T-helper 17 cell (primary cell): ENCODE measurements around the gene CALN1. TPM values are rescaled to one million over a fixed set of nuclear protein-coding genes. Genes with fewer than 3 reads are reported as not detected.
"Not testable (repeated sequence)": the region's sequence is repeated elsewhere in the genome, so short reads cannot be mapped to it uniquely, and the experiment has no call there.

ENCODE experiments used
- ATAC-seq: fragments of 150-1000 bp; cut with Tn5 transposase; 2 replicates; pipeline ENCODE4 v1.10.0; 2021; ENCODE audit warnings: mild to moderate bottlenecking, moderate library complexity
- DNase-seq, 3 donors: peaks; one replicate each; pipeline versions ENCODE4 v3.0.0 to v3.0.0-alpha.2; 2020 to 2021
- H3K9me3 ChIP-seq: one replicate; pipeline ENCODE4 v1.7.0; 2013; ENCODE audit warnings: low read length, mild to moderate bottlenecking; ENCODE audit not compliant: control insufficient read depth, poor library complexity, severe bottlenecking
- H3K27ac Mint-ChIP-seq: one replicate; pipeline ENCODE4 v1.8.0; 2022; ENCODE audit warnings: mild to moderate bottlenecking, moderate library complexity, mixed read lengths
- H3K27me3 Mint-ChIP-seq: one replicate; pipeline ENCODE4 v1.8.0; 2022; ENCODE audit warnings: mixed read lengths
- H3K36me3 Mint-ChIP-seq: one replicate; pipeline ENCODE4 v1.8.0; 2022; ENCODE audit warnings: low read depth, mixed read lengths
- H3K4me1 Mint-ChIP-seq: one replicate; pipeline ENCODE4 v1.8.0; 2022; ENCODE audit warnings: mild to moderate bottlenecking, mixed read lengths
- H3K4me3 Mint-ChIP-seq: one replicate; pipeline ENCODE4 v1.8.0; 2022; ENCODE audit warnings: mild to moderate bottlenecking, moderate library complexity, mixed read lengths
- total RNA-seq, 4 donors: library from RNA in 2 of 4; stranded (reverse) in 2 of 4; gene quantifications; one replicate each; pipeline ENCODE4 v1.2.3 and lab custom pipeline; 2022 to 2026

CALN1 gene
- total RNA-seq, 2 donors from 2014 or later, result not detected

DNA sequence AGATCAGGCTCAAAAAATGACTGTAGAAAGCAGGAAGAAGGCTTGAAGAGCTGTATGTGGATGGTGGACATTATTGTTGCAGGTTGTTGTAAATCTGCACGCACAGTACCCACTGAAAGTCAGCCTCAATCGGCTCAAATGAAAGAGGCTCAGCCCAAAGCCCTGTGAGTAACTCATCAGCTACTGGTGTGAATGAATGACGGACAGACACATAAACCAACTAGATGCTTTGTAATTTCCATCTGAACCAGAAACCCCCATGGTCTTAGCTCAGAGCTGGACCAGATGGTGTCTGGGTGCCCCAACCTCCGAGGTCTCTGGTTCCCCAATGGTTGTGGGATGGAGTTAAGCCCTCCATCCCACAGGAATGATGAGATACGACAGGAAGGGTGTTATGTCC, 7.4 kb downstream of the CALN1 start:
- DNase-seq, result no peak
- H3K9me3 ChIP-seq, result no peaks in the 10 kb centered on the region
- Mint-ChIP-seq H3K36me3 (no peaks in the 10 kb centered on the region), H3K4me3 (no peak overlapping the region), H3K27me3 (no peaks in the 10 kb centered on the region), H3K27ac (no peak overlapping the region), H3K4me1 (no peaks in the 10 kb centered on the region)
- ATAC-seq, result no peak

GRCh38 chr7:72403458-72404076, 8.6 kb downstream of the CALN1 start:
- no peaks in the 10 kb centered on the region for H3K4me1 Mint-ChIP-seq
- ATAC-seq (peak; percentile 18), DNase-seq (no peak)
- H3K27me3 Mint-ChIP-seq, result no peaks in the 10 kb centered on the region
- H3K4me3 Mint-ChIP-seq, result no peak overlapping the region
- no peaks in the 10 kb centered on the region for H3K9me3 ChIP-seq
- H3K27ac Mint-ChIP-seq, result no peak overlapping the region
- H3K36me3 Mint-ChIP-seq, result no peaks in the 10 kb centered on the region

GRCh38 chr7:72394016-72394415, 18.1 kb downstream of the CALN1 start:
- ATAC-seq (no peak), DNase-seq (no peak)
- H3K4me1 Mint-ChIP-seq, result no peaks in the 10 kb centered on the region
- no peaks in the 10 kb centered on the region for H3K36me3 Mint-ChIP-seq
- H3K4me3 Mint-ChIP-seq, result no peak overlapping the region
- H3K27ac Mint-ChIP-seq, result no peak overlapping the region
- no peaks in the 10 kb centered on the region for H3K27me3 Mint-ChIP-seq
- H3K9me3 ChIP-seq, result no peaks in the 10 kb centered on the region

DNA sequence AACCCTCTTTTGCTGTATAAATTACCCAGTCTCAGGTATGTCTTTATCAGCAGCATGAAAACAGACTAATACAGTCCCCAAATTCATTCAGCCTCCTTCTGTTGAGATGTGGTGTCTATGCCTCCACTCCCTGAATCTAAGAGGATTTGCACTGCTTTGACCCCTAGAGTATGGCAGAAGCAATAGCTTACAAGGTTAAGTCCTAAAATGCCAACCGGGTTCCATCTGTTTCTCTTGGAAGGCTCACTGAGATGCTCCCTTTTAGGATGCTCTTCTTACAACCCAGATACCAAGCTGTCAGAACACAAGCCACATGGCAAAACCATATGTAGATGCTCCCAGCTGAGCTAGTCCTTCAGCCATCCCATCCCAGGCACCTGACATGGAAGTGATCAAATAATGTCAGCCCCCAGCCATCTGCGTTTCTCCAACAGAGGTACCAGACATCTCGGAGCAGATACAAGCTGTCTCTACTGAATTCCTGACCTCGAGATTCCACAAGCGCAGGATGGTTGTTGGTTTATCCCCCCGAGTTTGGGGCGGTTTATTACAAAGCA, 20.2 kb downstream of the CALN1 start:
- no peak for ATAC-seq
- H3K9me3 ChIP-seq, result no peaks in the 10 kb centered on the region
- Mint-ChIP-seq H3K27me3 (no peaks in the 10 kb centered on the region), H3K27ac (no peak overlapping the region), H3K4me3 (no peak overlapping the region), H3K36me3 (no peaks in the 10 kb centered on the region), H3K4me1 (no peaks in the 10 kb centered on the region)
- DNase-seq, result no peak

- DNase-seq (no peak), ATAC-seq (no peak)
- Mint-ChIP-seq H3K4me1 (no peaks in the 10 kb centered on the region), H3K27me3 (no peaks in the 10 kb centered on the region), H3K36me3 (no peaks in the 10 kb centered on the region), H3K4me3 (no peak overlapping the region), H3K27ac (no peak overlapping the region)
- no peaks in the 10 kb centered on the region for H3K9me3 ChIP-seq
Observed at GRCh38 chr7:72386118-72386517, 26.0 kb downstream of the CALN1 start.

DNA sequence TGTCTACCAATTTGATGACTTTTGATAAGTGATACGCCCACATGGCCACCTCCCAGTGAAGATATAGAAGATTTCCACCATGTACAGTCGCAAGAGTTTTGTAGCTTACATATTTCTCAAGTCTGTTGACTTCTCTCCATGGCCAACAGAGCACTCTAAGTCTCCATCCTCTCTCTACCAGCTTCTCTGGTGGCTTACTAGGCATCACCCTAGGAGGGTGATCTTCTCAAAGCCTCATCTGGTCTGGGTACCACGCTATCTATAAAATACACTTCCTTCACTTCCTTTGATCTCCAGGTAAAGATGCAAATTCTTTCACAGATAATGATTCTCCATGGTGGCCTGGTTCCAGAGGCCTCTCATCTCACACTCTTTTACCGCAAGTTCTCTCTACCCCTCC, 49.9 kb downstream of the CALN1 start:
- ATAC-seq (no peak), DNase-seq (no peak)
- Mint-ChIP-seq H3K27me3 (no peaks in the 10 kb centered on the region), H3K27ac (no peak overlapping the region), H3K4me1 (no peaks in the 10 kb centered on the region), H3K4me3 (no peak overlapping the region), H3K36me3 (no peaks in the 10 kb centered on the region)
- H3K9me3 ChIP-seq, result no peaks in the 10 kb centered on the region

DNA sequence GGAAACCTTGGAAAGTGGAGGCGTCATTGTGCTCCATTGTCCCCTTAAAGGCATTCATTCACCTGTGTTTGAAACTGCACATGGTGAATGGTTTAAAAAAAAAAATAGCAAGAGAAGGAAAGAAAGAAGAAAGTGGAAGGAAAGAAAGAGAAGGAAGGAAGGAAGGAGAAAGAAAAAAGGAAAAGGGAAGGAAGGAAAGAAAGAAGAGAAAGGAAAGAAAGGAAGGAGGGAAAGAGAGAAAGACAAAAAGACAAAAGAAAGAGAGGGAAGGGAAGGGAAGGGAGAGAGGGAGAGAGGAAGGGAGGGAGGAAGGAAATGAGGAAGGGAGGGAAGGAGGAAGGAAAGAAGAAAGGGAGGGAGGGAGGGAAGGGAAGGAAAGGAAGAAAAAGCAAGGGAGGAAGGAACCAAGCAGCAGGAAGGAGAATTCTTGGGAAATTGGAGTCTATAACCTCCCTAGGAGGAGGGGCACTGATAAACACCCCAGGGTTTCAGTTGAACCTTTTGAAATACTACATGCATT, 66.9 kb downstream of the CALN1 start:
- Mint-ChIP-seq H3K4me3 (no peak overlapping the region), H3K27ac (no peak overlapping the region), H3K36me3 (peaks cover 3% of the 10 kb centered on the region), H3K27me3 (peaks cover 4% of the 10 kb centered on the region), H3K4me1 (no peaks in the 10 kb centered on the region)
- no peaks in the 10 kb centered on the region for H3K9me3 ChIP-seq
- DNase-seq (no peak), ATAC-seq (no peak)

DNA sequence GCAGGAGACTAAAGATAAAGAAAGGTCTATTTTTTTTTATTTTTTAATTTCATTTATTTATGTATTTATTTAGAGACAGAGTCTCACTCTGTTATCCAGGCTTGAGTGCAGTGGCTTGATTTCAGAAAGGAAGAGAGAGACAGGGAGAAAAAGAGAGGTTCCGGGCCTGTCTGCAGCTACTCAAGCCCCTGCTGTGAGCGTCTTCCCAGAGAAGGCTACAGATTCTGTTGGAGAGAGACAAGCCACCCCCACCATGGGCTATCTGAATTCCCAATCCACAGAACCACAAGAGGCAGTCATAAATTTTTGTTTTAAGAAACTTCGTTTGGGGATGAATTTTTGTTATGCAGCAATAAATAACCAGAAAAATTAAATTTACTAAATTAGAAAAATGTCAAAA, 68.1 kb downstream of the CALN1 start:
- Mint-ChIP-seq H3K27me3 (peaks cover 4% of the 10 kb centered on the region), H3K4me1 (no peaks in the 10 kb centered on the region), H3K27ac (no peak overlapping the region), H3K4me3 (no peak overlapping the region), H3K36me3 (peaks cover 3% of the 10 kb centered on the region)
- DNase-seq (no peak), ATAC-seq (no peak)
- no peaks in the 10 kb centered on the region for H3K9me3 ChIP-seq

DNA sequence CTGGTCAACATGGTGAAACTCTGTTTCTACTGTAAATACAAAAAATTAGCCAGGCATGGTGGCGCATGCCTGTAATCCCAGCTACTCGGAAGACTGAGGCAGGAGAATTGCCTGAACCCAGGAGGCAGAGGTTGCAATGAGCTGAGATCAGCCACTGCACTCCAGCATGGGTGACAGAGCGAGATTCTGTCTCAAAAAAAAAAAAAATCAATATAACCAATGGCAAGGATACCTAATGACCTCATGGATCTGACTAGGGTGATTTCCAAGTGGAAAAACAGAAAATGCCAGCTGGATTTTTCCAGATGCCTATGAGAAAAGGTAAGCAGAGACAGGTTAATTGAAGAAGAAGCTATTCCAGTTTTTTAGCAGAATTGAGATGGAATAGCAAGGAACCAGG, 68.8 kb downstream of the CALN1 start:
- not testable (repeated sequence) for H3K9me3 ChIP-seq, H3K36me3 Mint-ChIP-seq, ATAC-seq, DNase-seq, H3K4me3 Mint-ChIP-seq, H3K27me3 Mint-ChIP-seq, H3K27ac Mint-ChIP-seq, H3K4me1 Mint-ChIP-seq

DNA sequence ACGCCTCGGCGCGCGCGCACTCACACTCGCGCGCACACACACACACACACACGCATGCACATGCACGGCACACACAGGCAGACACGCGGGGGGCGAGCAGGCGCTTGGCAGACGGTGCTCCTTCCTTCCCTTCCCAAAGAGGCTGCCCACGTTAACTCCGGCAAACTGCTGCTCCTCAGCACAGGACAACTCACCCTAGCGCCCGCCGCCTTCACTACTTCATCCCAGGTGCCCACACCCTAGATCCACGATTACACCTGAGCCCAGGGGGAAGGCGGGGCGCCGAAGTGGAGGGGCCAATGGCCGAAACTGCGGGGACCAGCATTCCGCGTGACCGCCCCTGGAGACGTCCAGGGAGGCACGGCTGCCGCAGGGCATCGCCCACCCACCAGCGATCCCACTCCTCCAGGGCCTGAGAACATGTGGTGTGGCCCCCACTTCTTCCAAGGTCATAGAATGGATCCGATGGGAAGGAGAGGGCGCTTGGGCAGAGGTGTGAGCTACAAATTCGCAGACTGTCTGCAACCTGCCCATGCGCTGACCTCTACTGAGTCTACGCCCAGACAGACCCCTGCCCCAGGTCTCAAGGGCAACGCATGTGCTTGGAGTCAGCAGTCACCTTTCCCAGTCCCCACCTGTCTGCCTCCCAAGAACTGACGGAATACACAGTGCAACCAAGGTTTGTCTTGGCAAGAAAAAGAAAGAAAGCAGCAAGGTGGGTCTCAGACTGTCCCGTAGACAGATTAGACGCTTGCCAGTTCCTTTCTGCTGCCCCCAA, 74.6 kb downstream of the CALN1 start:
- Mint-ChIP-seq H3K4me1 (no peaks in the 10 kb centered on the region), H3K36me3 (no peaks in the 10 kb centered on the region), H3K4me3 (no peak overlapping the region), H3K27me3 (peaks cover 9% of the 10 kb centered on the region), H3K27ac (no peak overlapping the region)
- ATAC-seq, result no peak
- H3K9me3 ChIP-seq, result no peaks in the 10 kb centered on the region
- DNase-seq, result no peak

DNA sequence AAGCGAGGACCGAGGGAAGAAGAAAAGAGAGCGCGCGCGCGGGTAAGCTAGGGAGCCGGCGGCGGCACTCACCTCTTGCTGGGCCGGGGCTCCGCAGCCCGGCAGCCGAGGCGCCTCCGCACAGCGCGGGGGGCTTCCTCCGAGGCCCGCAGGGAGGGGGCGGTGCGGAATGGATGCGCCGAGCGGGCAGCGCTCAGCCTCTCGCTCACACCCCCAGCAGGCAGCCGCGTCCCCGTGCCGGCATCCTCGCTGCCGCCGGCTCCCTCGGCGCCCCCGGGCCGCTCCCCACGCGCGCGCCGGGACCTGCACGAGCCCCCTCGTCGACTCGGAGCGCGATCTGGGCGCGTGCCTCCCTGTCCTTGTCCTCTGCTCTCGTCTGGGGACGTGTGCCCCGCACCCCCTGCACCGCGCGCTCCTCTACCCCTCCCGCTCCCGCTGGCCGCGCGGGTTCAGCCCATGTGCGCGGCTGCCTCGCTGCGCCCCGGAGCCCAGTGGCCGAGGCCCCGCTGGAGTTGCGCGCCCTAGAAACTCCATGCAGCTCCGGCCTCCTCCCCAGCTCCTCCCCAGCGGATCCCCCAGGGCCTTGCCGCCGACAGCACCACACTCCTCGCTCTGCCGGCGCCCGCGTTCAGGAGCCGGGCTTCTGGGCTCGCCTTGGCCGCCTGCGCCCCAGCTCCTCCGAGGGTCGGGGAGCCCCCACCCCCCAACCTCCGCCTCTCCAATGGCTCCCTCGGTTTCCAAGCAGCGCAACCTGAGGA, 75.3 kb downstream of the CALN1 start:
- Mint-ChIP-seq H3K27me3 (peaks cover 9% of the 10 kb centered on the region), H3K4me1 (no peaks in the 10 kb centered on the region), H3K4me3 (no peak overlapping the region), H3K36me3 (no peaks in the 10 kb centered on the region), H3K27ac (no peak overlapping the region)
- no peaks in the 10 kb centered on the region for H3K9me3 ChIP-seq
- ATAC-seq, result no peak
- no peak for DNase-seq

DNA sequence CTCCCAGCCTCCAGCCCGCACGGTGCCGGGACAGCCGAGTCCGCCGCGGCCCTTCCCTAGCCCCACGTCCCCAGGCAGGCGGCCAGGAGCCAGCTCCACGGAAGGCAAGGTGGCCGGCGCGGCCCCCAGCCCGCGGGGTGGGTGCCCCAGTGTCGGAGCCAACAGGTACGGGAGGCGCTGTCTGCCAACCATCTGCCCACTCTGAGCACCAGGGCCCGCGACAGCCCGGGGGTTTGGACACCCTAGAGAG, 75.8 kb downstream of the CALN1 start:
- Mint-ChIP-seq H3K36me3 (no peaks in the 10 kb centered on the region), H3K4me3 (no peak overlapping the region), H3K27ac (no peak overlapping the region), H3K27me3 (peaks cover 9% of the 10 kb centered on the region), H3K4me1 (no peaks in the 10 kb centered on the region)
- DNase-seq, result no peak
- H3K9me3 ChIP-seq, result no peaks in the 10 kb centered on the region
- no peak for ATAC-seq

DNA sequence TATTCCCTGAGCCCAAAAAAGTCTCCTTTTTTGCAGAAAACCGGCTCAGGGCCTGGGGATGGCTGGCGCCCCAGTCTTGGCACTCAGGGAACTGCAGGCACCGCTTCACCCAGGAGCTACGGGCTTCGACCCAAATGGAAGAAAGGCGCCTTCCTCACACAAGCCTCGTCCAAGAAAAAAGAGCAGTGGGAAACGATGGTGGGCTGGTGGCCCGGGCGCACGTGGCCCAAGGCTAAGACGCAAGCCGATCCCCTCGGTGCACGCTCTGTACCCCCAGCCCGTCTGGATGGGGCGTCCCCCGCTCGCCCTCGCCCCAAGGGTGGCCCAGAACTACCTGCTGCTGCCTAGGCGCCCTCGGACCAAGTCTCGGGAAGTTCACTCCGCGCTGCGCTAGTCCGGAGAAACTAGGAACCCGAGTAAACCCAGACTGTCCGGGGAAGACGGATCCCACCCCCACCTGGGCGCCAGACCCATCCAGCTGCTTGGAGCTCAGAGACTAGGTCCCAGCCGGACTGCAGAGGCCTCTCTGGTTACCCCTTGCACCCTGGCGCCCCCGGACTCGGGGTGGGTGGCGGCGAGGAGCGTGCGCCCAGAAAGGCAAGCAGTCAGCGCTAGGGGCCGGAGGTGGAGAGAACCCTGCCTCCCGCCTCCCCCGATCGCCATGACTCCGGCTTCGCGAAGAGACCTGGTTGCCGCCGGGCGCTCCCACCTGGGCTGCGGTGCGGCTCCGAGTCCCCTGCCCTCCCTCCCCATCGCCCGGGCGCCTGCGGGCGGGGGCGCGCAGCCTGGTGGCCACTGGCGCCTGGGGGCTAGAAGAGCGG, 76.4 kb downstream of the CALN1 start:
- Mint-ChIP-seq H3K27me3 (peaks cover 9% of the 10 kb centered on the region), H3K4me1 (no peaks in the 10 kb centered on the region), H3K27ac (no peak overlapping the region), H3K36me3 (no peaks in the 10 kb centered on the region), H3K4me3 (no peak overlapping the region)
- H3K9me3 ChIP-seq, result no peaks in the 10 kb centered on the region
- ATAC-seq (no peak), DNase-seq (no peak)
